Measurements from ENCODE around the gene TXNL4A. TPM values are rescaled to one million over a fixed set of nuclear protein-coding genes. Genes with fewer than 3 reads are reported as not detected.

Gene TXNL4A
- total and polyA plus RNA-seq, 7 donors: 81.5 to 217 (median 112) TPM

GRCh38 chr18:79923896-79924585, 64.3 kb downstream of the TXNL4A start:
- DNase-seq (peak in 1 of 2 donors; percentile 29), ATAC-seq (peak in 2 of 4 donors; percentile 22 to 27)
- H3K4me1 ChIP-seq: peaks cover 30% of the 10 kb centered on the region
- peak overlapping the region; percentile 86 for H3K27ac ChIP-seq
- H3K36me3 ChIP-seq (ENCODE audit: insufficient read depth in 1 of 2, low read depth in 1 of 2): peaks cover 0 to 10% of the 10 kb centered on the region in 2 donors
- 86 to 90% (median 88%) methylated on average over 24 to 26 of the region's 26 CpGs for WGBS, 3 donors
- H3K9me3 ChIP-seq: no peaks in the 10 kb centered on the region
- H3K27me3 ChIP-seq (ENCODE audit: insufficient read depth in 3 of 3, low read length in 2 of 3): no peaks in the 10 kb centered on the region
- intact Hi-C loops (cut with DNase I): loop anchor here in 1 of 2 donors (10.0 kb wide), 1 partner anchor 249 kb away; the partner anchor contains the start of gene CTDP1
- no peak overlapping the region for H3K4me3 ChIP-seq
- TF ChIP-seq CTCF (IDR thresholded peaks at IDR 0.05): no peak

GRCh38 chr18:79922971-79923411, 65.4 kb downstream of the TXNL4A start:
- H3K4me1 ChIP-seq: peaks cover 30% of the 10 kb centered on the region
- no peaks in the 10 kb centered on the region for H3K9me3 ChIP-seq
- DNase-seq (peak in 1 of 2 donors; percentile 42), ATAC-seq (no peak)
- no peak for TF ChIP-seq CTCF (IDR thresholded peaks at IDR 0.05)
- no peaks in the 10 kb centered on the region for H3K27me3 ChIP-seq (ENCODE audit: insufficient read depth in 3 of 3, low read length in 2 of 3)
- 81 to 89% (median 83%) methylated on average over 12 to 17 of the region's 17 CpGs for WGBS, 3 donors
- peaks cover 0 to 20% of the 10 kb centered on the region in 2 donors for H3K36me3 ChIP-seq (ENCODE audit: insufficient read depth in 1 of 2, low read depth in 1 of 2)
- H3K27ac ChIP-seq: no peak overlapping the region
- H3K4me3 ChIP-seq: no peak overlapping the region
- intact Hi-C loops (cut with DNase I): loop anchor here in 1 of 2 donors (10.0 kb wide), 1 partner anchor 248 kb away; the partner anchor contains the start of gene CTDP1

GRCh38 chr18:79921984-79922965, 66.1 kb downstream of the TXNL4A start:
- 95 to 96% (median 95%) methylated on average over 22 to 24 of the region's 24 CpGs for WGBS, 3 donors
- TF ChIP-seq CTCF (IDR thresholded peaks at IDR 0.05): no peak
- H3K9me3 ChIP-seq: no peaks in the 10 kb centered on the region
- H3K4me3 ChIP-seq: no peak overlapping the region
- intact Hi-C loops (cut with DNase I): loop anchor here in 1 of 2 donors (10.0 kb wide), 1 partner anchor 247 kb away; the partner anchor contains the start of gene CTDP1
- ATAC-seq: no peak
- peak in 1 of 2 donors; percentile 15 for DNase-seq
- no peaks in the 10 kb centered on the region for H3K27me3 ChIP-seq (ENCODE audit: insufficient read depth in 3 of 3, low read length in 2 of 3)
- peaks cover 27% of the 10 kb centered on the region for H3K4me1 ChIP-seq
- H3K27ac ChIP-seq: no peak overlapping the region
- peaks cover 0 to 20% of the 10 kb centered on the region in 2 donors for H3K36me3 ChIP-seq (ENCODE audit: insufficient read depth in 1 of 2, low read depth in 1 of 2)

Other genes with a start within 250 kb of the TXNL4A start
- gene KCNG2, start 190.6 kb downstream of the TXNL4A start, total RNA-seq: under 1 TPM in 3 of 4 donors, not detected in 1; 0.20 to 0.54 (median 0.27) TPM
- under 1 TPM in 2 of 3 donors, not detected in 1; 0.04 to 0.29 TPM for gene KCNG2, start 190.6 kb downstream of the TXNL4A start, polyA plus RNA-seq
- 100 to 1,000 TPM in 2 of 4 donors, 10 to 100 TPM in 2; 36.4 to 160 (median 72.7) TPM for gene SLC66A2, start 36.9 kb downstream of the TXNL4A start, total RNA-seq
- 10 to 100 TPM; 53.4 to 79.3 (median 67.7) TPM for gene SLC66A2, start 36.9 kb downstream of the TXNL4A start, polyA plus RNA-seq
- gene HSBP1L1, start 23.9 kb downstream of the TXNL4A start, total RNA-seq: 1 to 10 TPM; 2.5 to 9.3 (median 8.4) TPM
- 10 to 100 TPM in 2 of 3 donors, 1 to 10 TPM in 1; 5.0 to 11.9 (median 10.2) TPM for gene HSBP1L1, start 23.9 kb downstream of the TXNL4A start, polyA plus RNA-seq
- 10 to 100 TPM; 17.9 to 29.0 (median 19.0) TPM for gene RBFA, start 45.9 kb upstream of the TXNL4A start, total RNA-seq
- gene RBFA, start 45.9 kb upstream of the TXNL4A start, polyA plus RNA-seq: 10 to 100 TPM; 19.1 to 25.0 (median 20.0) TPM
- gene ADNP2, start 120.7 kb upstream of the TXNL4A start, total RNA-seq: 1 to 10 TPM; 3.1 to 4.6 (median 3.8) TPM
- gene ADNP2, start 120.7 kb upstream of the TXNL4A start, polyA plus RNA-seq: 1 to 10 TPM; 1.5 to 3.4 (median 3.4) TPM

All from psoas muscle (tissue), 8 donors.